Liver (tissue), 9 donors: ENCODE data around the gene GFOD2. TPM values are rescaled to one million over a fixed set of nuclear protein-coding genes. Genes with fewer than 3 reads are reported as not detected.
A peak's percentile ranks its signal among the peaks of the same experiment; 100 is the strongest.
"Not testable (repeated sequence)": the region's sequence is repeated elsewhere in the genome, so short reads cannot be mapped to it uniquely, and the experiment has no call there.

Experiments used
- DNase-seq: peaks from one replicate; pipeline ENCODE4 v3.0.0-alpha.2; 2017; ENCODE audit warnings: low spot score
- H3K27ac ChIP-seq, 2 donors: one replicate each; pipeline ENCODE4 v1.7.0; 2013; ENCODE audit warnings: inconsistent platforms in 2 of 2, low read length in 2 of 2, control low read depth in 1 of 2, low read depth in 1 of 2, mild to moderate bottlenecking in 1 of 2
- H3K27me3 ChIP-seq, 4 donors: one replicate each; pipeline versions ENCODE4 v1.6.1 to v1.7.0; 2013; ENCODE audit warnings: low read length in 3 of 4, inconsistent platforms in 1 of 4, mild to moderate bottlenecking in 1 of 4, moderate library complexity in 1 of 4; ENCODE audit not compliant: control insufficient read depth in 4 of 4, insufficient read depth in 4 of 4
- H3K36me3 ChIP-seq, 4 donors: one replicate each; pipeline versions ENCODE4 v1.6.1 to v1.7.0; 2013; ENCODE audit warnings: low read length in 3 of 4, mild to moderate bottlenecking in 3 of 4, low read depth in 1 of 4, moderate library complexity in 1 of 4; ENCODE audit not compliant: control insufficient read depth in 4 of 4, insufficient read depth in 3 of 4
- H3K4me1 ChIP-seq, 4 donors: one replicate each; pipeline versions ENCODE4 v1.6.1 to v1.7.0; 2013; ENCODE audit warnings: low read length in 3 of 4, mild to moderate bottlenecking in 3 of 4, moderate library complexity in 1 of 4; ENCODE audit not compliant: control insufficient read depth in 4 of 4, insufficient read depth in 4 of 4
- H3K4me3 ChIP-seq, 3 donors: one replicate each; pipeline versions ENCODE4 v1.6.1 to v1.7.0; 2013; ENCODE audit warnings: low read length in 3 of 3, control low read depth in 1 of 3, low read depth in 1 of 3, mild to moderate bottlenecking in 1 of 3
- H3K9ac ChIP-seq, 2 donors: one replicate each; pipeline ENCODE4 v1.7.0; 2013; ENCODE audit warnings: low read length in 2 of 2, mild to moderate bottlenecking in 2 of 2, moderate library complexity in 2 of 2, control low read depth in 1 of 2, low read depth in 1 of 2
- H3K9me3 ChIP-seq, 4 donors: one replicate each; pipeline versions ENCODE4 v1.6.1 to v1.7.0; 2013; ENCODE audit warnings: low read length in 3 of 4; ENCODE audit not compliant: control insufficient read depth in 4 of 4
- CTCF ChIP-seq: fragments of 150-350 bp; IDR thresholded peaks from 2 replicates; pipeline ENCODE4 v1.5.1; 2017; ENCODE audit warnings: improper control_type of control experiment, low read depth, low read length; ENCODE audit not compliant: missing input control
- EGR1 ChIP-seq, 2 donors: IDR thresholded peaks; 2 replicates each; pipeline ENCODE4 v1.6.1; 2016 to 2018; ENCODE audit warnings: antibody characterized with exemption in 2 of 2, low read depth in 2 of 2
- FOXA2 ChIP-seq: IDR thresholded peaks from 2 replicates; pipeline ENCODE4 v1.6.1; 2016; ENCODE audit warnings: antibody characterized with exemption
- GABPA ChIP-seq, 2 donors: IDR thresholded peaks in 1 of 2; conservative IDR thresholded peaks in 1 of 2; 2 replicates each; pipeline ENCODE4 v1.6.1; 2016; ENCODE audit warnings: antibody characterized with exemption in 2 of 2, mild to moderate bottlenecking in 1 of 2, moderate library complexity in 1 of 2
- MAX ChIP-seq: IDR thresholded peaks from 2 replicates; pipeline ENCODE4 v1.6.1; 2016; ENCODE audit warnings: antibody characterized with exemption
- NR2F2 ChIP-seq: IDR thresholded peaks from 2 replicates; pipeline ENCODE4 v1.6.1; 2016; ENCODE audit warnings: antibody characterized with exemption
- RXRA ChIP-seq, 2 donors: IDR thresholded peaks; 2 replicates each; pipeline ENCODE4 v1.6.1; 2017 to 2018; ENCODE audit warnings: antibody characterized with exemption in 2 of 2, mild to moderate bottlenecking in 1 of 2
- SP1 ChIP-seq: IDR thresholded peaks from 2 replicates; pipeline ENCODE4 v1.6.1; 2018; ENCODE audit warnings: antibody characterized with exemption, mild to moderate bottlenecking
- TAF1 ChIP-seq: conservative IDR thresholded peaks from 2 replicates; pipeline ENCODE4 v1.6.1; 2016; ENCODE audit warnings: antibody characterized with exemption, mild to moderate bottlenecking
- YY1 ChIP-seq: IDR thresholded peaks from 2 replicates; pipeline ENCODE4 v1.6.1; 2016; ENCODE audit warnings: antibody characterized with exemption, mild to moderate bottlenecking
- WGBS: extraction: QIAGEN DNeasy Blood & Tissue Kit; methylation state at CpG from one replicate; pipeline ENCODE4 v1.1.7; 2013; 5-methylcytosine and 5-hydroxymethylcytosine counted together
- polyA plus RNA-seq, 2 donors: library from polyadenylated mRNA; stranded (reverse) in 1 of 2; unstranded in 1 of 2; fragments of 200-250 nt in 1 of 2; fragments of >200 nt in 1 of 2; fragmentation: Nextera tagmentation in 1 of 2; extraction: Ambion mirVana in 1 of 2; gene quantifications; one replicate each; pipeline versions ENCODE4 v1.2.1 to v1.2.3, GENCODE V29; 2013 to 2015
- total RNA-seq, 2 donors: library from RNA; depleted of rRNA; stranded (reverse); fragments of >200 nt; gene quantifications; one replicate each; pipeline ENCODE4 v1.2.3, GENCODE V29; 2014
- TF ChIP-seq, protein P1 (sequence below): IDR thresholded peaks from 2 replicates; pipeline ENCODE4 v1.6.1; 2016; ENCODE audit warnings: antibody characterized with exemption
- TF ChIP-seq, protein P2 (sequence below): IDR thresholded peaks from 2 replicates; pipeline ENCODE4 v1.6.1; 2016; ENCODE audit warnings: antibody characterized with exemption, mild to moderate bottlenecking
- donor health status: healthy.
- donor health status: healthy.
- donor health status: healthy.
- donor health status: healthy.
- donor health status: healthy.

The GFOD2 gene
- total and polyA plus RNA-seq, 4 donors, result 12.7 to 48.8 (median 28.9) TPM

DNA sequence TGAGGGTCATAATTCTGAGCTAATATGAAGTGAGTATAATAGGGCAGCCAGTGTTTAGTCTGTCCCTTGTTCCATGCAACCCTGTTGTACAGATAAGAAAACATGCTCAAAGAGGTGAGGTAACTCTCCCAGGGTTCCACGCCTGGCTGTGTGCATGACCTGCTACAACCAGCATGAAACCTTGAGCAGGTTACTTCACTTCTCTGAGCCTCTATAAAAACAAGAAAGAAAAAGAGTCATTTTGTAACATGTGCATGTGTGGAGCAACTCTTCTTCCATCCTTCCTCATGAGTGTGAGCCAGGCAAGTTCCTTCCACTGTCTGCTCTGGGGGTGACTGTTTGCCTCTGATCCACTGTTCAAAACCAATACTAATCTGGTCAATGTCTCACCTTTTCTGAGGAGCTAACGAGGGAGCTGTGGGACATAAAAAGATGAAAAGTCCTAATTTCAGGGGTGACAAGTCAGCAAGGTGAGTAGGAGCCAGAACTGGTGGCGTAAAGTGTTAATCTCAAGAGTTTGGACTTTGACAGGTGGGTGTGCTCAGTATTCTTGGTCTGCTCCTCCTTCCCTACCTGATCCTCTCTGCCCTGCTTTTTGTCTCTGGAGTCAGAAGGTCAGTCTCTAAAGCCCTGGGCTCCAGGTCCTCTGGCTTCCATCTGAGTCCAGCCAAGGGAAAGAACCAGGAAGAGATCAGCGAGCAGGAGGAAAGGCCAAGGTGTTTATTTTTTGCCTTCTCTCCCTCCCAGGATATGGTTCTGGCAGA, 21.5 kb downstream of the GFOD2 start:
- Histone ChIP-seq H3K36me3 (peaks cover 0 to 2% (median under 1%) of the 10 kb centered on the region in 4 donors), H3K27ac (peak overlapping the region in 1 of 2 donors; percentile 28), H3K27me3 (no peaks in the 10 kb centered on the region), H3K4me1 (peaks cover 0 to 13% (median 9%) of the 10 kb centered on the region in 4 donors), H3K4me3 (no peak overlapping the region), H3K9me3 (no peaks in the 10 kb centered on the region), H3K9ac (no peak overlapping the region)
- TF ChIP-seq RXRA (IDR thresholded peaks at IDR 0.05) (no peak), GABPA (IDR thresholded peaks at IDR 0.05 in 1 of 2, conservative IDR thresholded peaks at IDR 0.05 in 1 of 2) (no peak), EGR1 (IDR thresholded peaks at IDR 0.05; ENCODE audit: low read depth in 2 of 2) (no peak), FOXA2 (no peak), SP1 (no peak), TAF1 (no peak), MAX (no peak)
- TF ChIP-seq, protein P1, sequence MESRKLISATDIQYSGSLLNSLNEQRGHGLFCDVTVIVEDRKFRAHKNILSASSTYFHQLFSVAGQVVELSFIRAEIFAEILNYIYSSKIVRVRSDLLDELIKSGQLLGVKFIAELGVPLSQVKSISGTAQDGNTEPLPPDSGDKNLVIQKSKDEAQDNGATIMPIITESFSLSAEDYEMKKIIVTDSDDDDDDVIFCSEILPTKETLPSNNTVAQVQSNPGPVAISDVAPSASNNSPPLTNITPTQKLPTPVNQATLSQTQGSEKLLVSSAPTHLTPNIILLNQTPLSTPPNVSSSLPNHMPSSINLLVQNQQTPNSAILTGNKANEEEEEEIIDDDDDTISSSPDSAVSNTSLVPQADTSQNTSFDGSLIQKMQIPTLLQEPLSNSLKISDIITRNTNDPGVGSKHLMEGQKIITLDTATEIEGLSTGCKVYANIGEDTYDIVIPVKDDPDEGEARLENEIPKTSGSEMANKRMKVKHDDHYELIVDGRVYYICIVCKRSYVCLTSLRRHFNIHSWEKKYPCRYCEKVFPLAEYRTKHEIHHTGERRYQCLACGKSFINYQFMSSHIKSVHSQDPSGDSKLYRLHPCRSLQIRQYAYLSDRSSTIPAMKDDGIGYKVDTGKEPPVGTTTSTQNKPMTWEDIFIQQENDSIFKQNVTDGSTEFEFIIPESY, result no peak
- TF ChIP-seq, protein P2, sequence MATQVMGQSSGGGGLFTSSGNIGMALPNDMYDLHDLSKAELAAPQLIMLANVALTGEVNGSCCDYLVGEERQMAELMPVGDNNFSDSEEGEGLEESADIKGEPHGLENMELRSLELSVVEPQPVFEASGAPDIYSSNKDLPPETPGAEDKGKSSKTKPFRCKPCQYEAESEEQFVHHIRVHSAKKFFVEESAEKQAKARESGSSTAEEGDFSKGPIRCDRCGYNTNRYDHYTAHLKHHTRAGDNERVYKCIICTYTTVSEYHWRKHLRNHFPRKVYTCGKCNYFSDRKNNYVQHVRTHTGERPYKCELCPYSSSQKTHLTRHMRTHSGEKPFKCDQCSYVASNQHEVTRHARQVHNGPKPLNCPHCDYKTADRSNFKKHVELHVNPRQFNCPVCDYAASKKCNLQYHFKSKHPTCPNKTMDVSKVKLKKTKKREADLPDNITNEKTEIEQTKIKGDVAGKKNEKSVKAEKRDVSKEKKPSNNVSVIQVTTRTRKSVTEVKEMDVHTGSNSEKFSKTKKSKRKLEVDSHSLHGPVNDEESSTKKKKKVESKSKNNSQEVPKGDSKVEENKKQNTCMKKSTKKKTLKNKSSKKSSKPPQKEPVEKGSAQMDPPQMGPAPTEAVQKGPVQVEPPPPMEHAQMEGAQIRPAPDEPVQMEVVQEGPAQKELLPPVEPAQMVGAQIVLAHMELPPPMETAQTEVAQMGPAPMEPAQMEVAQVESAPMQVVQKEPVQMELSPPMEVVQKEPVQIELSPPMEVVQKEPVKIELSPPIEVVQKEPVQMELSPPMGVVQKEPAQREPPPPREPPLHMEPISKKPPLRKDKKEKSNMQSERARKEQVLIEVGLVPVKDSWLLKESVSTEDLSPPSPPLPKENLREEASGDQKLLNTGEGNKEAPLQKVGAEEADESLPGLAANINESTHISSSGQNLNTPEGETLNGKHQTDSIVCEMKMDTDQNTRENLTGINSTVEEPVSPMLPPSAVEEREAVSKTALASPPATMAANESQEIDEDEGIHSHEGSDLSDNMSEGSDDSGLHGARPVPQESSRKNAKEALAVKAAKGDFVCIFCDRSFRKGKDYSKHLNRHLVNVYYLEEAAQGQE, result no peak
- 85% methylated on average over 4 of the region's 4 CpGs for WGBS
- no peak for DNase-seq

- Histone ChIP-seq H3K9me3 (no peaks in the 10 kb centered on the region), H3K4me3 (no peak overlapping the region), H3K4me1 (peaks cover 0 to 13% (median 9%) of the 10 kb centered on the region in 4 donors), H3K27ac (peak overlapping the region in 1 of 2 donors; percentile 4), H3K27me3 (no peaks in the 10 kb centered on the region), H3K9ac (no peak overlapping the region), H3K36me3 (peaks cover 0 to 4% (median 2%) of the 10 kb centered on the region in 4 donors)
- DNase-seq, result no peak
- TF ChIP-seq YY1 (no peak), NR2F2 (no peak), CTCF (no peak)
- WGBS, result 42% methylated on average over 2 of the region's 2 CpGs
These were observed 24.5 kb downstream of the GFOD2 start for GRCh38 chr16:67694611-67695010.

DNA sequence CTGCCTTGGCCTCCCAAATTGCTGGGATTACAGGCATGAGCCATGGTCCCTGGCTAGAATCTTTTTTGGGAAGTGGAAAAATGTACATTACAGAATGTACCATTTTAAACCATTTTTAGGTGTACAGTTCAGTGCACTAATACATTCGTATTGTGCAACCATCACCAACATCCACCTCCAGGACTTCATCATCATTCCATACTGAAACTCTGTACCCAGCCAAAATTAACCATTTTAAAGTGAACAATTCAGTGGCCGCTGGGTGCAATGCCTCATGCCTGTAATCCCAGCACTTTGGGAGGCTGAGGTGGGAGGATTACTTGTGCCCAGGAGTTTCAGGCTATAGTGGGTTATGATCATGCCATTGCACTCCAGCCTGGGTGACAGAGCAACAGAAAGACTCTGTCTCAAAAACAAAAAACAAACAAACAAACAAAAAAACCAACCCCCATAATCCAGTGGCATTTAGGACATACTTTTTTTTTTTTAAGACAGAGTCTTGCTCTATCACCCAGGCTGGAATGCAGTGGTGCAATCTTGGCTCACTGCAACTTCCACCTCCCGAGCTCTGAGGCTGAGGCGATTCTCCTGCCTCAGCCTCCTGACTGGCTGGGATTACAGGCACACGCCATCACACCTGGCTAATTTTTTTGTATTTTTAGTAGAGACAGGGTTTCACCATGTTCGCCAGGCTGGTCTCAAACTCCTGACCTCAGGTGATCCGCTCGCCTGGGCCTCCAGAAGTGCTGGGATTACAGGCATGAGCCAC, 25.4 kb downstream of the GFOD2 start:
- 92% methylated on average over 8 of the region's 8 CpGs for WGBS
- H3K4me1 ChIP-seq, result peaks cover 0 to 13% (median 8%) of the 10 kb centered on the region in 4 donors
- H3K27ac ChIP-seq, H3K36me3 ChIP-seq, DNase-seq, H3K4me3 ChIP-seq, H3K9me3 ChIP-seq, H3K9ac ChIP-seq, H3K27me3 ChIP-seq: not testable (repeated sequence)
